ENCODE data around the gene CPA1. TPM values are rescaled to one million over a fixed set of nuclear protein-coding genes. Genes with fewer than 3 reads are reported as not detected.

The CPA1 gene
- total RNA-seq, 2 donors from 2014 or later, result not detected

DNA sequence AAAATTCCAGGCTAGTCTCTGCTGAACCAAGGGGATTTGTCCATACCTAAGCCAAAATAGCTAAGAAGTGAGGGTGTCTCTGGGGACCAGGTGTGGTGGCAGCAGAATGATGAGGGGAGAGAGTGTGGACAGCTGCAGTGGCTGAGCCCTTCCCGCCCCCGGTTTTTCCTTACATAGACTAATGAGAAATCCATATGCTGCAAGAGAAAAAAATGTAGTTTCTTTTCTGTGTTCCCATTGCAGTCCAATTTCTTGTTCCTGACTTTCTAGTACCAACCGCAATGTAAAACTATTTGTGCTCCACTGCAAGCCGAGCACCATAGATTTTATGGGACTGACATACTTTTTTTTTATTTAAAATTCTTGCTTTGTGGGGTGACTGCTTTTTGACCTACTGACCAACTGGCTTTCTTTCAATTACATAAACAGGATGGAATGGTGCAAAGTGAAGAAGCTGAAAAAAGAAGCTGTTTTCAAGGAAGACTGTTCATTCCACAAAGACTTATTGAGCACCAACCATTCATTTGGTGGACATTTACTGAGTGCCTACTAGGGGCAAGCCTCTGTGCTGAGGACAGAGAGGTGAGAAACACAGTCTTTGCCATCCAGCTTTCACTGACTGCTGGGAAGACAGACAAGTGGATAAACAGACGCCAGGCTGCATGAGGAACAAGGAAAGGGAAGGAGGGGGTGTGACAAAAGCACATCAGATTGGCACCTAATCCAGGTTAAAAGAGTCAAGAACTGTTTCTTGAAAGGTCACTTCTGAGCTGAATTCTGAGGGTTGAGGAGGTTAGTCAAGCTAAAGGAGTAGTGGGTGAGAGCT lies 50.8 kb downstream of the CPA1 start:
- Histone ChIP-seq H3K9me3 (ENCODE audit: control insufficient read depth, low read length) (no peaks in the 10 kb centered on the region), H3K9ac (ENCODE audit: extremely low read depth, low read length, poor library complexity, severe bottlenecking) (no peak overlapping the region), H3K36me3 (ENCODE audit: control insufficient read depth, insufficient read depth, low read length) (no peaks in the 10 kb centered on the region), H3K27me3 (ENCODE audit: control insufficient read depth, insufficient read depth, low read length, poor library complexity, severe bottlenecking) (no peaks in the 10 kb centered on the region), H3K4me3 (ENCODE audit: low read length) (no peak overlapping the region), H3K4me1 (ENCODE audit: control insufficient read depth, insufficient read depth, low read length) (no peaks in the 10 kb centered on the region), H3K27ac (ENCODE audit: low read depth, low read length) (peak overlapping the region; percentile 11)
- no peak overlapping the region for H3K4me3 Mint-ChIP-seq
- peaks cover 2% of the 10 kb centered on the region for H3K36me3 Mint-ChIP-seq (ENCODE audit: low read depth)
- TF ChIP-seq, protein P1, sequence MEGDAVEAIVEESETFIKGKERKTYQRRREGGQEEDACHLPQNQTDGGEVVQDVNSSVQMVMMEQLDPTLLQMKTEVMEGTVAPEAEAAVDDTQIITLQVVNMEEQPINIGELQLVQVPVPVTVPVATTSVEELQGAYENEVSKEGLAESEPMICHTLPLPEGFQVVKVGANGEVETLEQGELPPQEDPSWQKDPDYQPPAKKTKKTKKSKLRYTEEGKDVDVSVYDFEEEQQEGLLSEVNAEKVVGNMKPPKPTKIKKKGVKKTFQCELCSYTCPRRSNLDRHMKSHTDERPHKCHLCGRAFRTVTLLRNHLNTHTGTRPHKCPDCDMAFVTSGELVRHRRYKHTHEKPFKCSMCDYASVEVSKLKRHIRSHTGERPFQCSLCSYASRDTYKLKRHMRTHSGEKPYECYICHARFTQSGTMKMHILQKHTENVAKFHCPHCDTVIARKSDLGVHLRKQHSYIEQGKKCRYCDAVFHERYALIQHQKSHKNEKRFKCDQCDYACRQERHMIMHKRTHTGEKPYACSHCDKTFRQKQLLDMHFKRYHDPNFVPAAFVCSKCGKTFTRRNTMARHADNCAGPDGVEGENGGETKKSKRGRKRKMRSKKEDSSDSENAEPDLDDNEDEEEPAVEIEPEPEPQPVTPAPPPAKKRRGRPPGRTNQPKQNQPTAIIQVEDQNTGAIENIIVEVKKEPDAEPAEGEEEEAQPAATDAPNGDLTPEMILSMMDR (conservative IDR thresholded peaks at IDR 0.05), result no peak
- DNase-seq, result no peak
- H3K27ac Mint-ChIP-seq, result no peak overlapping the region
- no peaks in the 10 kb centered on the region for H3K9me3 Mint-ChIP-seq
- H3K27me3 Mint-ChIP-seq (ENCODE audit: insufficient read depth), result no peaks in the 10 kb centered on the region
- WGBS, 2 experiments (ENCODE audit: insufficient coverage in 1 of 2, insufficient read length in 1 of 2), result 83 to 86% methylated on average over 5 of the region's 5 CpGs
- no peaks in the 10 kb centered on the region for H3K4me1 Mint-ChIP-seq

- H3K27ac Mint-ChIP-seq, result no peak overlapping the region
- no peak overlapping the region for H3K27ac ChIP-seq (ENCODE audit: low read depth, low read length)
- H3K4me1 Mint-ChIP-seq, result no peaks in the 10 kb centered on the region
- no peaks in the 10 kb centered on the region for H3K27me3 ChIP-seq (ENCODE audit: control insufficient read depth, insufficient read depth, low read length, poor library complexity, severe bottlenecking)
- no peak overlapping the region for H3K4me3 Mint-ChIP-seq
- no peaks in the 10 kb centered on the region for H3K27me3 Mint-ChIP-seq (ENCODE audit: insufficient read depth)
- no peak for DNase-seq
- H3K9me3 Mint-ChIP-seq, result no peaks in the 10 kb centered on the region
- no peaks in the 10 kb centered on the region for H3K36me3 ChIP-seq (ENCODE audit: control insufficient read depth, insufficient read depth, low read length)
- H3K4me3 ChIP-seq (ENCODE audit: low read length), result no peak overlapping the region
- H3K9ac ChIP-seq (ENCODE audit: extremely low read depth, low read length, poor library complexity, severe bottlenecking), result no peak overlapping the region
- peaks cover 2% of the 10 kb centered on the region for H3K36me3 Mint-ChIP-seq (ENCODE audit: low read depth)
- H3K9me3 ChIP-seq (ENCODE audit: control insufficient read depth, low read length), result no peaks in the 10 kb centered on the region
- no peaks in the 10 kb centered on the region for H3K4me1 ChIP-seq (ENCODE audit: control insufficient read depth, insufficient read depth, low read length)
- 91% methylated on average over 3 of the region's 3 CpGs for WGBS, 2 experiments (ENCODE audit: insufficient coverage in 1 of 2, insufficient read length in 1 of 2)
- TF ChIP-seq, protein P1 (conservative IDR thresholded peaks at IDR 0.05), result no peak
Measured at GRCh38 chr7:130432886-130433285, 52.6 kb downstream of the CPA1 start.

DNA sequence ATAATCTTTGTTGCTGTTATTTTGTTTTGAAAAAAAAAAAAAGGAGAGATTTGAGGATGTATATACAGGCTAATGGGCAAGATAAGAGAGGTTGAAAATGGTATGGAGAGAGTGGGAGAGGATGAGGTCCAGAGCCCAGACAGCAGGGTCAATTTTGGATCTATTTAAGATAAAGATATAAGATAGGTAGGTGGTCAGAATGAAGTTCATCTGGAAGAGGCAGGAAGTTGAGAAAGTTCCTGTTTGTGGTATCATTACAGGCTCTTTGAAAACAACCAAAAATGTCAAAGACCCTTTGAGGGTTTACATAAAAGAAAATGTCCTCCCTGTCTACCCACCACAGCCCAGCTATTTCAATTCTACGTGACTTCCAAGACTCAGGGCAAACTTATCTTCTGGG lies 53.0 kb downstream of the CPA1 start:
- Histone ChIP-seq H3K36me3 (ENCODE audit: control insufficient read depth, insufficient read depth, low read length) (no peaks in the 10 kb centered on the region), H3K27ac (ENCODE audit: low read depth, low read length) (no peak overlapping the region), H3K9me3 (ENCODE audit: control insufficient read depth, low read length) (no peaks in the 10 kb centered on the region), H3K27me3 (ENCODE audit: control insufficient read depth, insufficient read depth, low read length, poor library complexity, severe bottlenecking) (no peaks in the 10 kb centered on the region), H3K4me3 (ENCODE audit: low read length) (no peak overlapping the region), H3K4me1 (ENCODE audit: control insufficient read depth, insufficient read depth, low read length) (no peaks in the 10 kb centered on the region), H3K9ac (ENCODE audit: extremely low read depth, low read length, poor library complexity, severe bottlenecking) (no peak overlapping the region)
- no peaks in the 10 kb centered on the region for H3K9me3 Mint-ChIP-seq
- peaks cover 2% of the 10 kb centered on the region for H3K36me3 Mint-ChIP-seq (ENCODE audit: low read depth)
- no peaks in the 10 kb centered on the region for H3K4me1 Mint-ChIP-seq
- H3K27me3 Mint-ChIP-seq (ENCODE audit: insufficient read depth), result no peaks in the 10 kb centered on the region
- H3K27ac Mint-ChIP-seq, result no peak overlapping the region
- 92 to 94% methylated on average over 1 of the region's 1 CpG for WGBS, 2 experiments (ENCODE audit: insufficient coverage in 1 of 2, insufficient read length in 1 of 2)
- TF ChIP-seq, protein P1 (conservative IDR thresholded peaks at IDR 0.05), result no peak
- DNase-seq, result no peak
- no peak overlapping the region for H3K4me3 Mint-ChIP-seq

Data from endodermal cell (in vitro differentiated cells).